UCSD-AML1 (cell line): ENCODE results near the gene KRT79.

Source experiments
- DNase-seq: peaks from one replicate; lab custom pipeline; 2025; ENCODE audit not compliant: unreplicated experiment; lab: John Stamatoyannopoulos, UW

KRT79 gene

GRCh38 chr12:52791271-52792184 lies 42.6 kb downstream of the KRT79 start:
- DNase-seq, result no peak

DNA sequence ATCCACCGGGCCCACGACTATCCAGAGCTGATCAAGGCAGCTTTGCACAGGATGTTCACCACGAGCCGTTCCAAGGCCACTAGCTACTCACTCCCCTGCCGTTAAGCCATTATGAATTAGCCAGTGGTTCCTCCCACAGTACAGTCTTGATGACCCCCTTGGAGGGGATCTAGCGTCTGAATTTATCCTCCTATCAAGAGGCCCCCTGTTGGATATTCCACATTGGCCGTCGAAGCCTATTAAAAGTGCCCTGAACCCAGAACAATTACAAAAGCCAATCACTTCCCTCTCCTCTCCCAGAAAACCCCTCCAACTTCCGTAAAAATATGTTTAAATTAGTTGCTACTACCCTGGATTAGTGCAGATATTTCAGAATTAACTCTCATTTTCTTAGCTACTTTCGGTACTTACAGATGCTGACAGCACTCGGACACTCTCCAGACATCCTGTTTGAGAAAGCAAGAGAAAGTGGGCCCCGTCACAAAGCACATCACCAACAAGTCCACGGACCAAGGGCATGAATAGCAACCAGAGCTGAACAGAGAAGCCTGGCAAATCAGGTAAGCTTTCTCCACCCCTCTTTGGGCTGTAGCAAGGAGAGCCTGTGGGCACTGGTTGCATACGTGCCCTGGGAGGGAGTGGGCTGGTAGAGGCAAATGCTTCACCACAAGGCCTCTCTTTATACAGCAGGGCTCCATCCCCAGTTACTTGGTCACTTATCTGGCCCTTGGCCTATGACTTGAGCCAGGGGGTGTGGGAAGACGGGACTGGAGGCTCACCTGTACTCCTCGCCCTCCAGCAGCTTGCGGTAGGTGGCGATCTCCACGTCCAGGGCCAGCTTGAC lies 43.5 kb downstream of the KRT79 start:
- DNase-seq, result no peak

DNA sequence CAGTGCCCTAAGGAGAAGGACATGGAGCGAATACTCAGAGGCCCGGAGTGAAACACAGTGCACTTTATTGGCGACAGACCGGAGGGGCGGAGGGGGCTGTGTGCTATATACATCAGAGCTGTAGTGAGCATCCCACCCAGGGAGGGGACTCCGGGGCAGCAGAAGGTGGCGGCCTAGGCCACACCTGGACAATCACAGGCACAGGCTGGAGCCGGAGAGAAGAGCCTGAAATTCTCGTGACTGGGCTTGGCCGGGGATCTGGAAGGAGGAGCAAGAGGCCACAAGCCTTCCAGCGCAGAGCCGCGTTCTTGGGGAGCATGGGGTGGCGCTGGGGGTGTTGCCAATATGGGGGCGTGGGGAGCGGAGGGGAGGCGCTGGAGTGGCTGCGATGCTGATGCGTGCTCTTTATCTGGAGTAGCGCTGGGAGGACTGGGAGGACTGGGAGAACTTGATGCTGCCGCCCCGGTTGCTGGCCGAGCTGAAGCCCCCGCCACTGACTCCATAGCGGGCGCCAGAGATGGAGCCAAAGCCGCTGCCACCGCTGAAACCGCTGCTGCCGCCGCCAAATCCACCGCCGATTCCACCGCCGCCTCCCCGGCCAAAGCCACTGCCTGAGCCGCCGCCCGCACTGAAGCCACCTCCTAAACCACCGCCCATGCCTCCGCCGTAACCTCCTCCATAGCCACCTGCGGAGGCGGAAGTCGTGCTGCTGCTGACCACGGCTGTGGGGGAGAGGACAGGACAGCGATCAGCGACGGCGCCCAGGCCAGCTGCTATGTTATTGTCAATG lies 44.3 kb downstream of the KRT79 start:
- DNase-seq, result no peak

DNA sequence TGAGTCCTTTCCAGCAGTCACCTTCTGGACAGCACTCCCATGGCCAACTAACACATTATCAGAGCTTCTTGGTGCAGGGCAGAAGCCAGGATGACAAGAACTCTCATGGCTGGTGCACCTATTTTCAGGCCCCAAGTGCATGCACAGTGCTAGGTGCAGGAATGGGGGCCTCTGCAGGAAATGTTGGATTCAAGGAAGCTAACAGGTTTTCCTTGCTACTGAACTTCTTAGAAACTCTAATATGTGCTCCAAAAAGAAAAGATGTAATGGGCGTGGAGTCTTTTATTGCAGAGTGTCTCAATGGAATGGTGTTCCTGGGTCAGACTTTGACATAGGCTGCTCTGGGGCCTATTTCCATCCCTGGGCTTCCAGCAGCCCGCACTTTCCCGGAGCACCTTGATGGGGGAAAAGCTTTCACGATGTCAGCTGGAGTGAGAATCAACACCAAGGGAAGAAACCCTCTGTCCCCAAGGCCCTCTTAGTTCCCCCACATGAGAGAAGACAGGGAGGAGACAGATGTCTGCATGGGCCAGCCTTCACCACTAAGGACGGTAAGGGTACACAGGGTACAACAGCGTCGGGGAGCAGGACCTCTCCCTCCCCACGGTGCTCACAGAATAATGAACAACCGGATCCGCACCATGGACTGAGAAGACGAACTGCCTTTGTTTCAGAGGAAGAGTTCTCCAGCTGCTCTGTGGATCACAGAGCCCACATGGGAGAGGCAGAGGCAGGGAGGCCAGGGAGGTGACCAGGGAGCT lies 45.1 kb downstream of the KRT79 start:
- DNase-seq, result no peak

- DNase-seq, result no peak
Measured at GRCh38 chr12:52788192-52788875, 45.8 kb downstream of the KRT79 start.

DNA sequence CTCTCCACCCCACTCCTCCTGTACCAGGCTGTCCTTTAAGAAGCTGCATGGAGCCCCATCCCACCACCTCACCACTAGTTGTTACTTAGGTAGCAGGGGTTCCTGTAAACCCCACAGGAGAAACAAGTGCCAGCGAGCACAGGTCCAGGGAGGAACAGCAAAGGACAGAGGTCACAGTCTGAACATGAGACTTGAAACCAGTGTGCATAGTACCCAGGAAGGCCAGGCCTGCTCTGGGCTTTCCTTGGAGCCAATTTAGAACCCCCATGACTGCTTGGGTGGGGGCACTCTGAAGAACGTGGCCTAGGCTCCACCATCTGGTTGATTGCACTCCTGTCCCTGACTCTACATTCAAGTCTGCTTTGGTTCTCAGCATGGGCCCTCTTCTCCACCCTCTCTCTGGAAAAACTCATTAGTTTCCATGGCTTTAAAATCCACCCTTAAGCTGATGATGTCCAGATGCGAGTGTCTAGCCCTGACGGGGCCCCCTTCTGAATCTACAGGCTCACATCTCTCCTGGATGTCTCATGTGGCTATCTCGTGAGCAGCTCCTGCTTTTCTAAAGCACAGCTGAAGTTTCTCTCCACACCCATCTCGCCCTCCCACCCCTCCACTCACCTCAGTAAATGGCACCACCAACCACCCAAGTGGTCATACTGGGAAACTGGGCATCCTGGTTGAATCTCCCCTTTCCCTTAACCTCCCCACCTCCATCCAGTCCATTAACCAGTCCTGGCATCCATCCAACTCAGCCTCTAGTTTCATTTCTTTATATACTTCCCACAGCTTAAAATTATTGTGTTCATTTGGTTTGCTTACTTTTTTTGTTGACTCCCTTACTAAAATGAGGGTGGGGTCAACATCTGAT lies 46.6 kb downstream of the KRT79 start:
- no peak for DNase-seq

DNA sequence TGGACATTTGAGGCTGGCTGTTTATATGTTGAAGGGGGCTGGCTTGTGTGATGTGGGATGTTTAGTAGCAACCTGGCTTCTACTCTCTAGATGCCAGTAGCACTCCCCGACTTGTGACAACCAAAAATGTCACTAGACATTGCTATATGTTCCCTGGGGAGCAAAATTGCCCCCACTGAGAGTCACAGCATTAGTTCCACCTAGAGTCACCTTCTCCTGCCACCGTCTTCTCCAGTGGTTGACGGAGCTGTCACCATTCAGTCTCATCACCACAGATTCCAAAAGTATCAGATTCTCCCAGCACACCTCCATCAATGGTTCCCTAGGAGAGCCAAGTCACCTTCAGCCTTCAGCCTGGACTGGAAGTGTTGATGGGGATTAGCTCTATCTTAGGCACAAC lies 49.2 kb downstream of the KRT79 start:
- no peak for DNase-seq

GRCh38 chr12:52783563-52784316 lies 50.4 kb downstream of the KRT79 start:
- no peak for DNase-seq

GRCh38 chr12:52782502-52782901 lies 51.6 kb downstream of the KRT79 start:
- DNase-seq, result no peak

DNA sequence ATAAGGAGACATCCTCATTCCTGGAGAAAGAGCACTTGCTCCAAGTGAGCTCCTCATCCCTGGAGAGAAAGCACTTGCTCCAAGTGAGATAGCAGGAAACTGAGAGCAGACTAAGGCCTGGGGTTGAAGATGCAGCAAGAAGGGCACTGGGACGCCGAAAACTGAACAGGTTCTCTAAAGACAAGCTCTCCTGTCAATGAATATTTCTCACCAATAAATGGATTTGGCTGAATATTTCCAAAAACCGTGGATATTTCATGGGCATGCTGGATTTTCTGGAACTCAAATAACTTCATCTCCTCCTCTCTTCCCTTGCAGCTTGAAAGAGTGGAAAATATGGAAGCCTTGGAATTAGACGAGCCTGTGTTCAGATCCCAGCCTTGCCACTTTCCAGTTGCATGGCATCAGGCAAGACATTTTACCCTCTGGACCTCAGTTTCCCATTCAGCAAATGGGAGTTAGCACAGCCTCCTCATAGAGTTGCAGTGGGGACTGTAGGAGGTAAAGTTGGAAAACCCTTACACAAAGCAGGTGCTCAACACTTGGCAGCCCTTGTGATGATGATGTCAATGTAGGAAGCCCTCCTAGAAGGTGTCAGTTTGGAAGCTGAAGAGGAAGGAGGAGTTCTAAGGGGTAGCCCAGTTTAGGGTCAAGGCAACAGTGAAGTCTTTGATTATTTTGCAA lies 52.6 kb downstream of the KRT79 start:
- no peak for DNase-seq

DNA sequence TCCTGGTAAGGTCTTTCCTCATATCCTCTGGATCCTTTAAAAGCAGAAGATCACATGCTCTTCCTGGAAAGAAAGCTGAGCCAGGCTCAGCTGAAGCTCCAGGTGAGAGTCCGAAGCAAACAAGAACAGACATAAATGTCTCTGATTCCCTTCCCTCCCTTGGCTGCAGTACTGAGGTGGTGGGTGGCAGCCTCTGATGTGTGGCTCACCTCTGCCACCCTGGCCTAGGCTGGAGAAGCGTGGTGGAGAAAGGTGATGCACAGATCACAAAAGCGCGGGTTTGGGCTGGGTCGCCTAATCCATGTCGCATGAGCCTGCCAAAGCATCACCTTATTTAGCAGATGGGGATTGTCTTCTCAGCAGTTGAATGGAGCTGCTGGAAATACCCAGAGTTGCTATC lies 54.2 kb downstream of the KRT79 start:
- no peak for DNase-seq

DNA sequence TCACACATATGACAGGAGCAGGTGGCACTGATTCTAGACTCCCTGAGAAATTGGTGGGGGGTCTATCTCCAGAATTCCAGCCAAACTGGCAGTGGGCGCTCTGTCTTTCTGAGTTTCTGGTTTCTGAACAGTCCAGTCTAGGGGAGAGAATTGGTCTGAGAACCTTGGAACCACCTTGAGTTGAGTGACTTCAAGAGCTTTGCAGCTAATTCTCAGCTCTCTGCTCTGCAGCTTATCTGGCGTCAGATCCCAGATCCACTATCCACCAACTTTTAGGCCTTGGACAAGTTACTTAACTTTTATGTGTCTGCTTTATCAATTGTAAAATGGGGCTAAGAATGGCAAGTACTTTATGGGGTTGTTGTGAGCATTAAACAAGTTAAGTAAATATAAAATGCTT lies 55.3 kb downstream of the KRT79 start:
- DNase-seq, result no peak

- DNase-seq, result no peak
Measured at GRCh38 chr12:52777566-52777965, 56.5 kb downstream of the KRT79 start.

GRCh38 chr12:52776913-52777395 lies 57.2 kb downstream of the KRT79 start, which contains the start of gene KRT76:
Gene KRT76, minus strand, starts transcription at chr12:52777345. Its CDS starts 54 bp downstream, at chr12:52777291.
- DNase-seq, result no peak

DNA sequence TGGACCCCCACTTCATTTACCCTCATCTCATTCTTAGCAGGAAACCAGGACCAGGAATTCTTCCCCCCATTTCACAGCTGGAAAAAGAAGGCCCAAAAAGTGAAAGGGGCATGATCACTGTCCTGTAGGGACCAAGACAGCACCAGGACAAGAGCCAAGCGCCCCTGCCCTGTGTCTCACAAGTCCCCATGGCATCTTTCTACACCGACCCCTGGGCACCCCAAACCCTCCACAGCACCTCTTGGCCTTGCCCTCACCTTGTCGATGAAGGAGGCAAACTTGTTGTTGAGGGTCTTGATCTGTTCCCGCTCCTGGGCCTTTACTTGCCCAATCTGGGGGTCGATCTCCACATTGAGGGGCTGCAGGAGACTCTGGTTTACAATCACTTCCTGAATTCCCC lies 57.7 kb downstream of the KRT79 start:
- DNase-seq, result no peak

DNA sequence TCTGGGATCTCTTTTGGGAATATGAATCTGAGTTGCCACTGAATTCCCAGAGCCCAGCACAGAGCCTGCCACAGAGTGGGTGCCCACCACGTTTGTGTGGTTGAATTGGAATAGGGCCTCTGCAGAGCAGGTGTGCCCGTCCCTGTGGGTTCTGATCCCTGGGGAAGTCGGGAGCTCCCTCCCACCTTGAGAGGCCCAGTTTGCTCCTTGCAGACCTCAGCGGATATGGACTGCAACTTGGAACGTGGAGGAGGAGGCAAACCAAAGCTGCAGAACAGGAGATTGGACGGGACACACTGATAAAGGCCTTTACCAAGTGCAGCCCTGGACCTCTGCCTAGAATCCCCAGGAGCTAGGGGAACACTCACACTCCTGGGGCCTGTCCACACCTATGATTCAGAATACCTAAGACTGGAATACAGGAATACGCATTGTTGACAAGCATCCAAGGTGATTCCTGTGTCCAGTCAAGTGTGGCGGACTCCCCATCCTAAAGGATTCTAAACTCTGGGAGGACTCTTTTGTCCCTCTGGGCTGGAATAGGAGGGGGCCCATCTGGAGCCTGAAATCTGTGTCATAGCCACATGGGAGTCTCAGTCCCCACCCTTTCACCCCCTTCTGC lies 59.4 kb downstream of the KRT79 start:
- DNase-seq, result no peak

GRCh38 chr12:52772772-52773171 lies 61.3 kb downstream of the KRT79 start:
- DNase-seq, result no peak
